Ammon's horn (tissue), 1 donor: ENCODE results near the gene EDNRA.
"Not testable (repeated sequence)": the region's sequence is repeated elsewhere in the genome, so short reads cannot be mapped to it uniquely, and the experiment has no call there.

Experiments
- DNase-seq: peaks from one replicate; pipeline ENCODE4 v3.0.0-alpha.2; 2016; ENCODE audit warnings: low spot score

Gene EDNRA

DNA sequence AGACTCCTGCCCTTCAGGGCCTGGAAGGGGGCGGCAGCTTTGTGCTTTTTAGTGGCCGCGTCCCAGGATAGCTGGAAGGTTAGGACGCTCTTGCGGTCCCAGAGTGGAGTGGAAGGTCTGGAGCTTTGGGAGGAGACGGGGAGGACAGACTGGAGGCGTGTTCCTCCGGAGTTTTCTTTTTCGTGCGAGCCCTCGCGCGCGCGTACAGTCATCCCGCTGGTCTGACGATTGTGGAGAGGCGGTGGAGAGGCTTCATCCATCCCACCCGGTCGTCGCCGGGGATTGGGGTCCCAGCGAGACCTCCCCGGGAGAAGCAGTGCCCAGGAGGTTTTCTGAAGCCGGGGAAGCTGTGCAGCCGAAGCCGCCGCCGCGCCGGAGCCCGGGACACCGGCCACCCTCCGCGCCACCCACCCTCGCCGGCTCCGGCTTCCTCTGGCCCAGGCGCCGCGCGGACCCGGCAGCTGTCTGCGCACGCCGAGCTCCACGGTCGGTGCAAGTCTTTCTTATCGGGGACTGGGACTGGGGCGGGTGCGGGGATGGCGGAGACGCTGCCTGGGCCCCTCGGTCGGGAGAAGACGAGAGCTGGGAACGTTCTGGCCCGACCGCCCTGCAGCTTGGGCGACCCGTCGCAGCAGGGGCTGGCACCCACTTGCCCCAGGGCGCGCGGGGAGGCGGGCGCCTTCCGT lies at the start of gene EDNRA:
TSS of gene EDNRA (plus strand) at position 207 of the 686 bp plus-strand sequence. CDS start 4,585 bp downstream, outside the sequence.
- DNase-seq, result no peak

- DNase-seq, result not testable (repeated sequence)
Measured at GRCh38 chr4:147434370-147434769, 46.5 kb upstream of the EDNRA start.

DNA sequence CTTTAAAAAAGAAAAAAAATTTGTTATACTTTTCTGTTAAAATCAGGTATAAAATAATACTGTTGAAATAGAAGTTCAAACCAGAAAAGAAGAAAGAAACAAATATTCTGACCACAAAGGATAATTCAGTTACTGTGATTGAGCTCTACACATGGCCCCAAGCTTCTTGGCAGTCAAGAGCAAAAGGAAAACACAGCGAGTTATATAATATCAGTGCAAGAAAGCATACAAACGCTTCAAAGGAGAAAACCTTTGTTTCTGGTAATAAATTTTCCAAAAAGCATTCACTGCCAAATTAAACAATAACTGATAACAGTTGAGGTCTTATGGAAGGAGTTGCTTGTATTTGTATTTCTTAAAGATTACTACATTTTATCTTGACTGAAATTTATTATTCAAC lies 40.5 kb upstream of the EDNRA start:
- DNase-seq, result no peak

GRCh38 chr4:147447786-147448185 lies 33.1 kb upstream of the EDNRA start:
- DNase-seq, result no peak

GRCh38 chr4:147453561-147454141 lies 27.2 kb upstream of the EDNRA start:
- DNase-seq, result no peak

DNA sequence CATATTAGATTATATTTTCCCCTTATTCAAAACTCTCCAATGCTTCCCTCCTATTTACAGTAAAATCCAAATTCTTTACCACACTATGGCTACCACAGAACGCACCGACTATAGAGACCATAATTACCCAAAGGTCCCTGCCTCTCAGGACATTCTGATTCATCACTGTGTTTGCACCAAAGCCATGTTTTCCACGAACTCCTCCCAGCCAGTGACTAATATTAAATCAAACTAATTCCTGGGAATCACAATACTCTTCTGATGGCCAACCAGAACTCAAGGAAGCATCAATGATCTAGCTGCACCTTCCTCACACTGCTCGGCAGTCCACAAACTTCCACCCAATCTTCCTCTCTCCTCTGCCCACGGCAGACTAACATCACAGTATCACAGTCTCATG lies 24.2 kb upstream of the EDNRA start:
- DNase-seq, result no peak

DNA sequence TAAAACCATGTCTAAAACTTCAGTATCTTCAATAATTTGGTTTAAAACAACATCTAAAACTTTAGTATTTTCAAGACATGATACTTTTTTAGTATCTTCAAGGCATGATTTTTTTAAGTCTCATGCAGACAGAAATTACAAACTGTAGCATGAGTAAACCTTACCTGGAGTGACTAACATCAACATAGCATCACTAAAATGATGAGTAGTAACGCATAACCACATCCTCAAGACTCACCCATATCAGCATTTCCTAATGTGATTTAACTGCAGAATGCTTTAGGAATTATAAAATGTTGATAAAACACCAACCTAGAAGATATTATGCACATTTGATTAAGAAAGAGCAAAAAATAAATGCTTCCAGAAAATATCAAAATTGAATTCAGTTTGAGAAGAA lies 19.7 kb upstream of the EDNRA start:
- DNase-seq, result no peak

DNA sequence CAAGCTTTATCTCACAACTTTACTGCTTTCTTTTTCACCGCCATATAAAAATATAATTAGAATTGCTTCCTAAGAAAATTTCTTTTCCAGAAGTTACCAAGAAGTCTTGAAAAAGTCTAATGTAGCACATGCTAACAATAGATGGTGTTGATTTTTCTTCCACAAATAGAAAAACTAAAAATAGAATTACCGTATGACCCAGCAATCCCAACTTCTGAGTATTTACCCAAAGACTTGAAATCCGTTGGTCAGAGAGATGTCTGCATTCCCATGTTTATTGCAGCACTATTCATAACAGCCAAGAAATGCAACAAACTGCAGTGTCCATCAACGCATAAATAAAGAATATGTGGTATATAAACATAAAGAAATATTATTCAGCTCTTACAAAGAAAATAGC lies 17.8 kb upstream of the EDNRA start:
- no peak for DNase-seq

DNA sequence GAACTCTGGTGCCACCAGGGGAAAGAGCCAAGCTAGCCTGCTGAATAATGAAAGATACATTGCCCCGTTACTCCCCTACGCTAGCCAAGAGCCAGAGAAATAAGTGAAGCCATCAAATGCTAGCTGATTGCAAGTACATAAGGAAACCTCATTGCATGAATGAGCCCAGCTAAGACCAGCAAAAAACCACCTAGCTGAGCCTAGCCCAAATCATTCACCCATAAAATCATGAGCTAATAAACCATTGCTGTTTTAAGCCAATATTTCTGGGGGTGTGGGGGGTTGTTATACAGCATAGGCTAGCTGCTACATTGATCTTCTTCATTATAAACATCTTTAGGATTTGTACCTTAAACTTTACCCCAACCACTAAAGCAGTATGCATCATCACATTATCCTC lies 15.4 kb upstream of the EDNRA start:
- DNase-seq, result no peak

DNA sequence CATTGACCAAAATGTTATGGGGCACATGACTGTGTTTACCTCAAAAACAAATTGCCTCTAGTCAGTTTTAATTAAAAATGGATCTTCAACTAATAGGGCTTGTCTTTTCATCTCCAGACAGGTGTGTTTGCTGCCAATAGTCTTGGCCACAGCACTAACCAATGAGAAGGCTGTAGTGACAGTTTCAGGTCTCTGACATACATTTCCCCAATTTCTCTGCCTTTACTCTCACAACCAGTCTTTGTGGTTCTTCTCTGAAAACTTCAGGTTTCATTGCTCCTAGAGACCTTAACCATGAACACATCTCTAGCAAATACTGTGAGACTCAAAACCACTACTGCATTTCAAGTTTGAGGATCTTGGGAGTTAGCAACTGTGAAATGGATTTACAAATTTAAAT lies 3.5 kb upstream of the EDNRA start:
- DNase-seq, result no peak

DNA sequence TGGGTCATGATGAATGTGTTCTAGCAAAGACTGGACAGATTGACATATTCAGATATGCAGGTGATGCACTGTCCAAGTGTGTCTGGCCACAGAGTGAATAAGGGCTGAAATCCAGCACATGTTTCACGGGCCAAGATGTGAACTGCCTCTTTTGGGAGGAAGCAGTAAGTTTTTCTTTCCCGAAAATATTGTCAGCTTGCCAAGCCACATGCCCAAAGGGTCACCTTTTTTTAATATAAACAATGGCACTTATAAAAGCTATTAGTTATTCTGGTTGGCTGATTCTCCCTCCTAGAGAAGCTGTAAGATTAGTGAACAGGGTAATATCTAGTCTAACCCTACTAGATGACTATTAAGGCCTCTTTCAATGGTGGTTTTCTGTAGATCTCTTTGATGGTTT lies 1.5 kb upstream of the EDNRA start:
- DNase-seq, result no peak

- DNase-seq, result no peak
Measured at GRCh38 chr4:147479786-147480185, 1.1 kb upstream of the EDNRA start.

- DNase-seq, result no peak
Measured at GRCh38 chr4:147480502-147480890, 401 bp upstream of the EDNRA start.

GRCh38 chr4:147481577-147482109 lies 746 bp downstream of the EDNRA start:
- no peak for DNase-seq

GRCh38 chr4:147482281-147482680 lies 1.4 kb downstream of the EDNRA start:
- no peak for DNase-seq

DNA sequence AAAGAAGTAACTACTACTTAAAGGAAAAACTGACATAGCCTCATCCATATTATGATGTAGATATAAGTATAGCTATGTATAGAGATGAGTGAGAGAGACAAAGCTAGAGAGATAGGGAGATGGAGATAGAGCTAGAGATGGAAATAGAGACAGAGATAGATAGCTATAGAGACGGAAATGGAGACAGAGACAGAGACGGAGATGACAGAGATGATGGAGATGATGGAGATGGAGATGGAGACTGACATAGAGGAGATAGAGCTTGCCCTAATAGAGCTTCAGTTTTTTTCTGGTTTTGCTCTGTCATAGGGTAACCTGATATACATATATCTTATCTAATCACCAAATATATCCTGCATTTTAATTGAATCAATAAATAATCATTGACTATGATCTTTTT lies 4.3 kb downstream of the EDNRA start:
- DNase-seq, result no peak

DNA sequence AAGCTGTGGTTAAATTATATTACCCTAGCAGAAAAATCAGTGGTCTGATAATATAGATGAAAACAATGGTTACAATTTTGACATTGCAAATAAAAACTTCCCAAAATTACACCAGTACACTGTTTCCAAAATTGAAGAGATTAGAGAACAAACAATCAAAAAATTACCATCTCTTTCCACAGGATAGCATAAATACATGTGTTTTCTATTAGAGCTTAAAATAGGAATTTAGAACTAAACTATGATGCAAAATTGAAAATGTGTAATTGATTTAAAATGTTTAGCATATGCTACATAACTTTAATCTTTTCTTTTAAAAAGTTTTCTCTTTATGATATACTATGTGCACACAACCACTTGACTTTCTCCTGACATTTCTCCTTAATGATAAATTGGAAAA lies 6.7 kb downstream of the EDNRA start:
- DNase-seq, result no peak

DNA sequence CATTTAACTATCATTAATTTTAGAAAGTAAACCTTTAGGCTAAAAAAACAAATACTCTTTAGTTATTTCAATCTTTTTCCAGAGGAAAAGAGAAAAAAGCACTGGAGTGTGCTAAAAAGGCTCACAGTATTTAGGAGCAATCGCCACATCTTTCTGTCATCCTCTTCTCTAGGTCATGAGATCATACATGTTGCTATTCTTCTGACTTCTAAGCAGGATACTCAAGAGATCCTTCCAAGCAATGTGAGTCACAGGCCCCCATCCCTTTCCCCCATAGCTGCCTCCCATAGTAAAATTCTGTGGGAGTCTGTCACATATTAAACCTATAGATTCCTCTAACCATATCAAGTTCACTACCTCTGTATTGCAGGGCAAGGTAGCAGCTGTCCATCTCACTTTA lies 7.7 kb downstream of the EDNRA start:
- DNase-seq, result no peak

GRCh38 chr4:147491086-147491485 lies 10.2 kb downstream of the EDNRA start:
- no peak for DNase-seq

DNA sequence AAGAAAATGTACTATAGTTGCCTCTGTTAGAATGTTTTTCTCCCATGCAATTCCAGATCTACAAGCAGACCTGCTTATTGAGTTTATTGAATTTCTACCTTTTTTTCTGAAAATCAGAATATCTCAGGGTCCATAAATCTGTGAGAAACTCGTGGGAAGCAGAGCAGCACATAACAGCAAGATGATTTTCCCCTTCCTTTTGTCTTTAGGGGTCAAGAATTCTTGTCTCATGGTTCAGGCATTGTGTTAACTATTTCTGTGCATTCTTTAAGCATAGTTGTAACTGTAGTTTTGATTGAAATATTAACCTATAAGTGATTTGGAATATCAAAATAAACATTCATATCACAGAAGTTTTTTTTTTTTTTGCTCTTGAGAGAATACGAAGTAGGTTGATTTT lies 11.4 kb downstream of the EDNRA start:
- no peak for DNase-seq

DNA sequence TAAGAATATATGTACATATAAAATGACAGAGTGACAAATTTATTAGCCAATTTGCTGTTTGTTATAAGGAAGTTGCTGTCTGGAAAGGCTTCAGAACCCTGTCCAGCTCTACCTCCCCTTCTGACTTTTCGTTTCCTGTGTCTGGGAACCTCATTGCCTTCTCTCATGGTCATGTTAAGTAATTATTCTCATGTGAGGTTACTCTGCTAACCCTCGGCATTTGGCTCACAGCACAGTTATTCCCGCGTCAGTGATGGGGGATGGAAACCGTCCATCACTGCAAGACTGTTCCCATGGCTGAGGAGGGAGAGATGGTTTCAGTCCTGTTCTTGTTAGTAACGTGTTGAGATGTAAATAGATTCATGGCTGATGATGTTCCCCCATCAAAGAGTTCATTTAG lies 11.9 kb downstream of the EDNRA start:
- no peak for DNase-seq

DNA sequence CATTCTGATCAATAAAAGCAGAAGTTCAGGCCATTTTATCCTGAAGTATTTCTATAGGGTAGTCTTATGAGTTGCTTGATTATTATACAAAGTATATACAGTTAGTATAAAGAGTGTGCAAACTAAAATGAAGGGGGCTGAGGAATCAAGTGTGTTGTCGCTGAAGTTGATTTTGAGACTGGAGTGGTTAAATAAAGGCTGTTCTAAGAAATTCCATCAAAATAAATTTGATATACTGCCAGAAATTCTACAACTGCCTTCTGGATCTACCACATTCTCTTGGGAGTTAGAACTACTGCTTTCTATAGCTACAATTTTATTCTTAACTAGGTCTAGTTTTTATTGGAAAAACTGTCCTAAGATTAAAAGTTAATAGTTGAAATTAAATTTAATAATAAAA lies 12.4 kb downstream of the EDNRA start:
- DNase-seq, result no peak

GRCh38 chr4:147494301-147494700 lies 13.4 kb downstream of the EDNRA start:
- DNase-seq, result no peak

DNA sequence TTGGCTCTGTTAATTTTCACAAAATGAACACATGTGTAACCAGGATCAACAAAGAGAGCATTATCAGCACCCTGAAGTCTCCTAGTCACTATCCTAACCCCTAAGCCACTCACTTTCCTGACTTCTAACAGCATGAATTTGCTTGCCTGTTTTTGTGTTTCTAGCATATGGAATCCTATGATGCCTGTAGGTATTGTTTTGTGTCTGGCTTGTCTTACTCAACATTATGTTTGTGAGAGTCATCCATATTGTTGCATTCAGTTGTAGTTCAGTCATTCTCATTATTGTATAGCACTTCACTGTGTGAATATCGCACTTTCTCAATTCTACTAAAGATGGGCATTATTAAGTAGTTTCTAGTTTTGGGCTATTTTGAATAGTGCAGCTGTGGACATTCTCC lies 15.6 kb downstream of the EDNRA start:
- no peak for DNase-seq
